OCI-LY3 (cell line): ENCODE results near the gene SH3GLB2.

ENCODE experiments used
- CTCF ChIP-seq: fragments of 200-600, 300-600 bp; sonication (generic); IDR thresholded peaks from 2 replicates; pipeline ENCODE4 v1.5.1; 2014; ENCODE audit warnings: antibody characterized with exemption, low read length, low read depth
- EZH2phosphoT487 ChIP-seq: fragments of 200-600 bp; shearing (Covaris generic); IDR thresholded peaks from 2 replicates; pipeline ENCODE4 v1.6.1; 2018; ENCODE audit warnings: antibody characterized with exemption, mixed run types, low read depth

GRCh38 chr9:129076640-129077037 lies 48.5 kb upstream of the SH3GLB2 start:
- TF ChIP-seq CTCF: no peak
- no peak for TF ChIP-seq EZH2phosphoT487
